Effector CD4-positive, alpha-beta T cell (primary cell): ENCODE measurements around the gene KCNK17.

ENCODE experiments used
- DNase-seq: peaks from one replicate; pipeline ENCODE4 v3.0.0-alpha.2; 2020

Gene KCNK17

GRCh38 chr6:39335780-39336545, 21.7 kb upstream of the KCNK17 start:
- DNase-seq: no peak

- no peak for DNase-seq
These were observed 19.6 kb upstream of the KCNK17 start for GRCh38 chr6:39333644-39334438.

DNA sequence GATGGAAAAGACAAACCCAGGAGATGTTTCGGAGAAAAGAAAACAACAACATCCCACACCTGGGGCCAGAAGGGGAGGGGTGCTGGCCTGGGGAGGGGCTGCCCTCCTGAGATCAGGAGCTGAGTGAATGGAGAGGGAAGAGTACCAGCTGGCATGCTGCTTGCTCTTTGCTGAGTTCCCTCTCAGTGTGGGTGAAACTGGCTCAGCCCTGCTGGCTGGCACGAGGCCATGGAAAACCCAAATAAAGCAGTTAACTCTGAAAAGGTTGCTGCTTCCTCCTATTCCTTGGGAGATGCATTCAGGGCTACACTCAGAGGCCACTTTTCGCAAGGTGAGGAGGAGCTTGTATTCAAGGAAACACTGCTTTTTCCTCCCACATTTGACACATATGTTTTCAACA, 16.3 kb upstream of the KCNK17 start:
- DNase-seq: no peak

GRCh38 chr6:39330057-39330456, 15.8 kb upstream of the KCNK17 start:
- no peak for DNase-seq

DNA sequence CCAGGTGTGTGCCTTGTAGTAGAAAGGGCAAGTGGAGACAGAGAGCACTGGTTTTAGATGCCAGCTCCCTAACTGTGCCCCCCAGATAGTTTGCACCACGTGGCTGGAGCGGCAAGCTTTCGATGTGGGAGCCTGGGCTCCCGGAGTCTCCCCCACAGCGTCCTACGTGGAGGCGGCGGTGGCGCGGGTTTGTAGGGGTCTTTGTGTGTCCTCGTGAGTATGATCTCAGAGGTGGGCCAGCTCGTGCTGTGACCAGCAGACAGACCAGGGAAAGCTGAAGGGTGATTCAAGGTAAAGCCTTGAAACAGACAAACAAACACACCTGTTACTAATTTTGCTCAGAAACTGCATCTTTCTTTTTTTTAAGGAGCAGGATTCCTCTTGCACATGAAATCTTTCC, 13.8 kb upstream of the KCNK17 start:
- DNase-seq: no peak

- no peak for DNase-seq
These were observed 13.3 kb upstream of the KCNK17 start for GRCh38 chr6:39327507-39327906.

DNA sequence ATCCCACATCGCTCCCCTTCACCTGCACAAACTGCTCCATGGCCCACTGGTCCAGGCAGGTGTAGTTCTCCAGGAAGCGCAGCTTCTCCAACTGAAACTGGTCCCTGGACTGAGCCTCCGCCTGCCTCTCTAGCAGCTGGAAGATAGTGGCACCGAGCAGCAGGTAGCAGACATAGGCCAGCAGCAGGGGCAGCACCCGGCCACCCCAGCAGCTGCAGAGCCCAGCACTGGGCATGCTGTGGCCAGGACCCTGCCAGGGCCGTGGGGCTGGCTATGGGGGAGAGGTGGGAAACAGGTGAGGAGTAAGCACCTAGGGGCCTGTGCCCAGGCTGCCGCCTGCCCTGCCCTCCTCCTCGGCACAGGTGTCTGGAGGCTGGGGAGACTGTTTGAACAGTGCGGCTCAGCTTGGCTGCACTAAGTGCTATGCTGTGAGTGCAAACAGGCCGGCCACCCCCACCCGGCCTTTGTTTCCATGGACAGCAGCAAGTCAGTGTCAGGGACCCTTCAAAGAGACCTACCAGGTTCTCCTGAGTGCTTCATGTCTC, 8.2 kb upstream of the KCNK17 start, which contains the start of gene KCNK16:
Gene KCNK16 (minus strand): TSS at position 397 of the 545 bp plus-strand sequence. CDS start 162 bp downstream, at position 235.
- DNase-seq: no peak

DNA sequence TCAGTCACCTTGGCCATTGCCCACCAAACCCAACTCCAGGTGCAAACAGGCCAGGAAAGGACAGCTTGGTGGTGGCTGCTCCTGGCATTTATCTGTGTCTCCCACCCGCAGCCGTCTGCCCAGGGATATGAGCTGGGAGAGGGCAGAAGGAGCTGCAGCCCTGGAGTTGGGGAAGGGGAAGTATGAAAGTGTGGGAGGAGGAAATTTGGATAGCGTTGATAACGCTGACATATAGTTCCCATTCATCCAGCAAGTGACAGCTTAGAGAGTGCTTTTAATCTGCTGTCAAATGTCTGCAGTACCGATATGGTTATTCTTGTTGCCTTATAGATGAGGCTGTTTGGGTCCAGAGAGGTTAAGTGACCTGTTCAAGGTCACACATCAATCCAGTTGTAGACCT, 7.5 kb upstream of the KCNK17 start:
- no peak for DNase-seq

DNA sequence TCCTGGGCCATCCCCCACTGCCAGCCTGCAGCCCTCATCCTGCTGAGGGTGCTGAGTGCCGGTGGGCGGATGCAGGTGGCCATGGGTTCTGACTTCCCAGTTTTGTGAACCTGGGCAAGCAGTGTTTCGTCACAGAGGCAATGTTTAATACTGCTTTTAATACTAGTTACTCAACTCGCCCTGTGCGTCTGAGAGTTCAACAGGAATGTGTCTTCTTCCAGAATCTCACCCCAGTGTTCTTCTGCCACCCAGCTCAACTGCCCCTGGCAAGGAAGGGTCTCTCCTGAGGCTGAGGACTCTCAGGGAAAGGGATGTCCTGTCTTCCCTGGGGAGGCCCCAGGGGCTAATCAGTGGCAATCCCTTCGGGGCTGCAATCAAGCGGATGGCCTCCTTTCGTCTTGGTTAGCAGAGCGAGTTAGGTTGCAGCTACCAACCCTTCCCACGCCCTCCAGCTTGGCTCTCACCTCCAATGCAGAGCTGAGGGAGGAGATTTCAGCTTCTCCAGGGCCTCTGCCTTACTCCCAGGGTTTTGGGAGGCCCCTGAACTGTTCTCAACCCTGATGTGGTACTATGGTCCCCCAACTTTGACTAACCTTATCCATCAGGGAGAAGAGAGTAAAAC, 6.3 kb upstream of the KCNK17 start:
- DNase-seq: no peak

DNA sequence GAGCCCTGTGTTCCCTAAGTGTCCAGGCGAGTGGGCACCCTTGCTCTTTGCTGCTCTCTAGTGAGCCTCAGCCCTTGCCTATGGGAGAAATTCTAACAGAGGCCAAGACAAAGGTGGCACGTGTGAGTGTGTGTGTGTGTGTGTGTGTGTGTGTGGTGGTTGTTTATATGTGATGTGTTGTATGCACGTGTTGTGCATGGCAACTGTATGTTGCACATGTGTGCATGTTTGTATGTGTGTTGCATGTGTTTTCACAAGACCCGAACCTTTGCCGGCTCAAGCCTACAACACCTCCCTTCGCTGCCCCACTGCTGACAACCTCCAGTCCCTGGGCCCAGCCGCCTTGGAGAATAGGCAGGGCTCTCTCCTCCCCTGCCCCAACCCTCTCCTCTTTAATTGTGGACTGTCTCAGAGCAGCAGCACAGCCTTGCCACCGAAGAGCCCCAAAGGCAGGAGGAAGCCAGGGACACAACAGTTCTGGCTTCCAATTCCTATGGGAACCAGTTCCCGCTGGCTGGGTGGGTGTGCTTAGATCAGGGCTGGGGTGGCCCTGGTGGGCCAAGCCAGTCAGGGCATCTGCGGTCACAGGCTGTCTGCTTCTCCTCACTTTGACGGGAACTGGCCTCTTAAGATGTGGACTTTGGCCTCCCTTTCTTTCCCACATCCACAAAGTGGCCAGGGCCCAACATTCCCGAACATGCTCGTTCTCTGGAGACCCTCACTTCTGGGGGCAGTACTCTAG, 5.6 kb upstream of the KCNK17 start:
- no peak for DNase-seq

DNA sequence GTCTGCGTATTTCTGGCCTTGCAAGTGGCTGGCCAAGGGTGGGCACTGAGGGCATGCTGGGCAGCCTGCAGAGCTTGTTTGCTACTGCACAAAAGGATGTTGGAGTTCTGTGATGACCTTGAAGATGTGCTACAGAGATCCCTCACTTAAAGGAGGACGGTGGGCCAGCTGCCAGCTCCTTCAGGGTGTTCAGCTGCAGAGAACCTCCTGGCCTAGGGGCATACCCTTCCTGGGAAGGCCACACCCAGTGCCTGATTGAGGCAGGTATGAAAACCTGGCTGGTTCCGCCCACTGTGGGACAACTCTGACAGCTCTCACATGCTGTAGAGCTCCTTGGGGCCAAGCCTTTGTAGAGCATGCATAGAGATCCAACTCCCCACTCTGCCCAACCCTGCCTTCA, 3.0 kb upstream of the KCNK17 start:
- DNase-seq: no peak

DNA sequence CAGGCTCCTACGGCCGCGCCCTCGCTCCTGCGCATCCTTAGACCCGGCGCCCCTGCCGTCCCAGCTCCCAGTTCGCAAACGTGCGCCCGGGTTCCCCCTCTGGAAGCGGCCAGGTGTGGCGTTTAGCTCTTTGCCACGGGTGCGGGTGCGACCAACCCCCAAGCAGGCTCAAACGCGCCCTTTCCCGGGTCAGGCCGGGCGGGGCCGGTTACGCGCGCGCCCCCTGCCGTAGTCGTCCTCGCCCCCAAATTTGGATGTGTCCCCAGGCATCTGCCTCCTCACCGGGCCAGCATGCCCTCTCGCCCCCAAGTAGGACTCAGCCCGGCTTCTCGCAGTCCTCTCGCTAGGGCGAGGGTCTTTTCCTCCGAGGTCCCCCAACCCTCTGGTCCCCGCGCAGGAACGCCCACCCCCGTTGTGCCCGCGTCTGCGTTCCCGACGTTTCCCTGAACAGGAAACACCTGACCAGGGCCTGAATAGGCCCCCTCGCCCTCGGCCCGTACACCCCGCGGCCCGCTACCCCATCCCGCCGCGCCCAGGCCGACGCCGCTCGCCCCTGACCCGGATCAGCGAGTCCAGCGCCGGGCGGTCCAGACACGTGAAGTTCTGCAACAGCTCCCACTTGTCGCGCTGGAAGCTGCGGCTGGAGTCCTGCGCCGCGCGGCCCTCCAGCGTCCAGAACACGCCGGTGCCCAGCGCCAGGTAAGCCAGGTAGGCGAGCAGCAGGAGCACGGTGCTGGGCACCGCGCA, 520 bp downstream of the KCNK17 start:
- no peak for DNase-seq

- DNase-seq: no peak
These were observed 1.2 kb downstream of the KCNK17 start for GRCh38 chr6:39312912-39313525.

- DNase-seq: no peak
These were observed 3.7 kb downstream of the KCNK17 start for GRCh38 chr6:39310542-39310941.

GRCh38 chr6:39309942-39310531, 4.2 kb downstream of the KCNK17 start:
- peak; percentile 42 for DNase-seq

DNA sequence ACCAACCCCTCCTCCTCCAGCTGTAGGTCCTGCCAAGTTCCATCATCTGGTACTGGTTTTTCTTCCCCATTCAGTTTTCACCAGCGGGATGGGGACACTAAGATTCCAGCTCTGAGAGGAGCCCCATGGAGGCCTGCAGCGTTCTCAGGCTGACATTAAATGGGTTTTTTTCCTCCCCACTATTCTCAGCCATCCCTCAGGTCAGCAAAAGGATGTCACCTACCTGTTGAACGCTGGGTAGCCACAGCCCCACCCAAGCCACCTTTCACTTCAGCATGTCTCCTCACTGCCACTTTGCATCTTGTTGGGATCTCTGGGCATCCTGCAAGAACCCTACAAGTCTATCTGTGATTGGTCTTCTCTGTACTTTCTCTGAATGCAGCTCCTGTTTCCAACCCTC, 6.8 kb downstream of the KCNK17 start:
- DNase-seq: no peak

GRCh38 chr6:39304951-39305350, 9.3 kb downstream of the KCNK17 start:
- no peak for DNase-seq

DNA sequence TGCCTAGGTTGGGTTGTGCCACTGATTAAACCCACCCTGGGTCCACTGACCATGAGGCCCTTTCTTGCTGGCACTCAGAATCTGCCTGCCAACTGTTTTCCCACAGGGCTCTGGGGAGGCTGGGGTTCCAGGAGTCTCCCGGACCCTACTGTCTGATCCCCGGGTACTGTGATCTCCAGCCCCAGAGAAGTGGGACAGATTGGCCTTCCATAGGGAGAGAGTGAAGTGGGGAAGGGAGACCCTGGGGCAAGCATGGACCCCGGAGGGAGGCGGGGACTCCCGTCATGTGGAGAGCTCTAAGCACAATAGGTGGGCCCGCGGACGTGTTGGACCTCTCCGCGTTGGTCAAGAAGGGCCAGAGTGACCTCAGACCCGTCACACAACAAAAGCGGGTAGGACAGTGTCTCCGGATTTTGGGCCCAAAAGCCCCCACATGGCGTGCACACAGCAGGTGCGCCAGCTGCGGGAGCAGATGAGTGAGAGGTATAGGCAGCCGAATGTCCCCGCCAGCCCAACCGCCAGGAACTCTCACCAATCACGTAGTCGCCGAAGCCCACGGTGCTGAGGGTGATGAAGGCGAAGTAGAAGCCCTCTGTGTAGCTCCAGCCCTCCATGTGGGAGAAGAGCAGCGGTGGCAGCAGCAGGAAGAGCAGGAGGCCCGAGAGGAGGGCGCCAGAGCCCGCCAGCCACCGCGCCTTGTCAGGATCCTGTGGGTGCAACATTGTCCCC, 10.6 kb downstream of the KCNK17 start:
- DNase-seq: no peak

- peak; percentile 80 for DNase-seq
These were observed 11.4 kb downstream of the KCNK17 start for GRCh38 chr6:39302669-39303424.

DNA sequence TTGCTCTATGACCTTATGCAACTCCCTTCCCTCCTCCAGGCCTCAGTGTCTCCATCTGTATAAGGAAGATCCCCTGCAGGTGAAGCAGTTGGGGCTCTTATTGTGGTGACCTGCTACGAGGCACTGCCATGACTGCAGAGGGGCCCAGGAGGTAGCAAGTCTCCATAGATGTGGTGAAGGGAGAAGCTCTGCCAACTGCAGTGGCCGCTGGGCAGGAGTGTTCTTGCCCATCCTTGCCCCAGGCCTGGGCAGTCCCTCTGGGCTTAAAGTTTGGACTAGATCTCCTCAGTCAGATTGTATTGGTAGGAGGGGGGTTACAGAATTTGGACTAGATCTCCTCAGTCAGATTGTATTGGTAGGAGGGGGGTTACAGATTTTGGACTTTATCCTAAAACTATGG, 12.2 kb downstream of the KCNK17 start:
- DNase-seq: no peak
